ENCODE data around the gene HASPIN. TPM values are rescaled to one million over a fixed set of nuclear protein-coding genes. Genes with fewer than 3 reads are reported as not detected.

The HASPIN gene
- total RNA-seq: 0.99 and 5.1 TPM in 2 replicates

DNA sequence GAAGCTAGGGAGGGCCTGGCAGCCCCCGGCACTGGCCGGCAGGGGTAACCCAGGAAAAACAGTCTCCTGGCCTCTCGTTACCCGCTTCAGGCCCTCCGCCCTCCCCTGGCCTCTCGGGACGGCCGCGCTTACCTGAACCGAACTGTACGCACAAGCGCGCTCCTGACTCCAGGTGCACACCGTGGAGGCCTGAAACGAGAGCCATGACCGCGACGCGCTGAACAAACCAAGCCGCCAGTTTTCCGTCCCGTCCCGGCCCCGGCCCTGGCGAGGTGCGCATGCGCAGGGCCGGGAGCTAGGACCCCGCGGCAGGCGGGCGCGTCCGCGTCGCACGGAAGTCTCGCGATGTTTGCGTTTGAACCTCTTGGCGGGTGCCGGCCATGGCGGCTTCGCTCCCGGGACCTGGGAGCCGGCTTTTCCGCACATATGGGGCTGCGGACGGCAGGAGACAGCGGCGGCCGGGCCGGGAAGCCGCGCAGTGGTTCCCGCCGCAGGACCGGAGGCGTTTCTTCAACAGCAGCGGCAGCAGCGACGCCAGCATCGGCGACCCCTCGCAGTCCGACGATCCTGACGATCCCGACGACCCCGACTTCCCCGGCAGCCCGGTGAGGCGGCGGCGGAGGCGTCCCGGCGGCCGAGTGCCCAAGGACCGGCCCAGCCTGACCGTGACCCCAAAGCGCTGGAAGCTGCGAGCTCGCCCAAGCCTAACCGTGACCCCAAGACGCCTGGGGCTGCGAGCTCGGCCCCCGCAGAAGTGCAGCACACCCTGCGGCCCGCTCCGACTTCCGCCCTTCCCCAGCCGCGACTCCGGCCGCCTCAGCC is at the start of gene HASPIN:
TSS of gene HASPIN (plus strand) at position 348 of the 822 bp plus-strand sequence. CDS start at position 381, 33 bp downstream.

DNA sequence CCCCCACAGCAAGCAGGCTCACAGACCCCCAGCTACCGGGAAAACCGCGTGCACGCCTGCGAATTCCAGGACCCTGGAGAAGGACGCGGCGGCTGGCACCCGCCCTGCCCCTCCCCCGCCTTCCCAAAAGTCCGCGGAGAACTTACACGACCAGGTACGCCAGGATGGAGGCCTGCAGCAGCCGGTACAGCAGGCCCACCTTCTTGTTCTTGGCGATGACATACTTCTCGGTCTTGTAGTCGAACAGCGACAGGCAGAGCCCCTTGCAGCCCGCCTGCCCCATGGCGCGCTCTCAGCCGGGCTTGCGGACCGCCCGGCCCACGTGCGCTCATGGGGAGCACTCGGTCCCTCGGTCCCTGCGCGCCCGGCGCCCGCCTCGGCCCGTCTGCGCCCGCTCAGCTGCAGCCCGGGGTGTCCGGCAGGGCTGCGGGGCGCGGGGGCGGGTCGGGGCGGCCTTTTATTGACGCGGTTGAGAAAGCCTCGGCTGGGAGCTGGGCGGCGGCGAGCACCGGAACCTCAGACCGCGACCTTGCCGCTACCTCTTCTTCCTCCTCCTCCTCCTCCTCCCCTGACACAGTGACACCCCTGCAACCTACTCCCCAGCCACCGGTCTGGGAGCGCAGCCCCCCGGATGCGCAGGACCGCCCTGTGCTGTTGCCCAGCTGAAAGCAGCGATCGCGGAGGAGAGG is 27.8 kb upstream of the HASPIN start, which contains the start of gene P2RX5:
TSS of gene P2RX5 (minus strand) at position 433 of the 689 bp plus-strand sequence. CDS start at position 283, 150 bp downstream.

Other genes starting within 250 kb of the HASPIN start
- 1.2 and 1.8 TPM in 2 replicates for gene ASPA, start 247.9 kb upstream of the HASPIN start, total RNA-seq
- gene TRPV3, start 166.1 kb upstream of the HASPIN start, total RNA-seq: 1.0 and 1.7 TPM in 2 replicates
- 2.0 and 6.6 TPM in 2 replicates for gene TRPV1, start 114.5 kb upstream of the HASPIN start, total RNA-seq
- gene SHPK, start 87.7 kb upstream of the HASPIN start, total RNA-seq: 13.1 and 18.2 TPM in 2 replicates
- 28.9 and 30.5 TPM in 2 replicates for gene CTNS, start 87.1 kb upstream of the HASPIN start, total RNA-seq
- 135 and 166 TPM in 2 replicates for gene TAX1BP3, start 55.3 kb upstream of the HASPIN start, total RNA-seq
- 12.6 and 14.7 TPM in 2 replicates for gene EMC6, start 55.1 kb upstream of the HASPIN start, total RNA-seq
- gene P2RX5, start 27.7 kb upstream of the HASPIN start, total RNA-seq: 0.87 and 4.1 TPM in 2 replicates
- gene ITGAE, start 77.3 kb downstream of the HASPIN start, total RNA-seq: 10.1 and 18.9 TPM in 2 replicates
- 16.7 and 32.3 TPM in 2 replicates for gene NCBP3, start 122.3 kb downstream of the HASPIN start, total RNA-seq
- gene CAMKK1, start 169.2 kb downstream of the HASPIN start, total RNA-seq: 4.1 and 8.6 TPM in 2 replicates
- gene P2RX1, start 192.6 kb downstream of the HASPIN start, total RNA-seq: not detected in 2 replicates
- gene ATP2A3, start 240.5 kb downstream of the HASPIN start, total RNA-seq: 3.2 and 6.9 TPM in 2 replicates

Data from smooth muscle cell of trachea (primary cell).